Liver (tissue), 9 donors: Measurements from ENCODE around the gene KCNQ5. TPM values are rescaled to one million over a fixed set of nuclear protein-coding genes. Genes with fewer than 3 reads are reported as not detected.

Experiments
- DNase-seq: peaks from one replicate; pipeline ENCODE4 v3.0.0-alpha.2; 2017; ENCODE audit warnings: low spot score
- H3K27ac ChIP-seq, 2 donors: one replicate each; pipeline ENCODE4 v1.7.0; 2013; ENCODE audit warnings: inconsistent platforms in 2 of 2, low read length in 2 of 2, control low read depth in 1 of 2, low read depth in 1 of 2, mild to moderate bottlenecking in 1 of 2
- H3K27me3 ChIP-seq, 4 donors: one replicate each; pipeline versions ENCODE4 v1.6.1 to v1.7.0; 2013; ENCODE audit warnings: low read length in 3 of 4, inconsistent platforms in 1 of 4, mild to moderate bottlenecking in 1 of 4, moderate library complexity in 1 of 4; ENCODE audit not compliant: control insufficient read depth in 4 of 4, insufficient read depth in 4 of 4
- H3K36me3 ChIP-seq, 4 donors: one replicate each; pipeline versions ENCODE4 v1.6.1 to v1.7.0; 2013; ENCODE audit warnings: low read length in 3 of 4, mild to moderate bottlenecking in 3 of 4, low read depth in 1 of 4, moderate library complexity in 1 of 4; ENCODE audit not compliant: control insufficient read depth in 4 of 4, insufficient read depth in 3 of 4
- H3K4me1 ChIP-seq, 4 donors: one replicate each; pipeline versions ENCODE4 v1.6.1 to v1.7.0; 2013; ENCODE audit warnings: low read length in 3 of 4, mild to moderate bottlenecking in 3 of 4, moderate library complexity in 1 of 4; ENCODE audit not compliant: control insufficient read depth in 4 of 4, insufficient read depth in 4 of 4
- H3K4me3 ChIP-seq, 3 donors: one replicate each; pipeline versions ENCODE4 v1.6.1 to v1.7.0; 2013; ENCODE audit warnings: low read length in 3 of 3, control low read depth in 1 of 3, low read depth in 1 of 3, mild to moderate bottlenecking in 1 of 3
- H3K9ac ChIP-seq, 2 donors: one replicate each; pipeline ENCODE4 v1.7.0; 2013; ENCODE audit warnings: low read length in 2 of 2, mild to moderate bottlenecking in 2 of 2, moderate library complexity in 2 of 2, control low read depth in 1 of 2, low read depth in 1 of 2
- H3K9me3 ChIP-seq, 4 donors: one replicate each; pipeline versions ENCODE4 v1.6.1 to v1.7.0; 2013; ENCODE audit warnings: low read length in 3 of 4; ENCODE audit not compliant: control insufficient read depth in 4 of 4
- ATF3 ChIP-seq: IDR thresholded peaks from 2 replicates; pipeline ENCODE4 v1.6.1; 2016; ENCODE audit warnings: antibody characterized with exemption
- EGR1 ChIP-seq, 2 donors: IDR thresholded peaks; 2 replicates each; pipeline ENCODE4 v1.6.1; 2016 to 2018; ENCODE audit warnings: antibody characterized with exemption in 2 of 2, low read depth in 2 of 2
- FOXA1 ChIP-seq: IDR thresholded peaks from 2 replicates; pipeline ENCODE4 v1.6.1; 2016; ENCODE audit warnings: antibody characterized with exemption
- FOXA2 ChIP-seq: IDR thresholded peaks from 2 replicates; pipeline ENCODE4 v1.6.1; 2016; ENCODE audit warnings: antibody characterized with exemption
- GABPA ChIP-seq, 2 donors: IDR thresholded peaks in 1 of 2; conservative IDR thresholded peaks in 1 of 2; 2 replicates each; pipeline ENCODE4 v1.6.1; 2016; ENCODE audit warnings: antibody characterized with exemption in 2 of 2, mild to moderate bottlenecking in 1 of 2, moderate library complexity in 1 of 2
- HNF4A ChIP-seq, 2 donors: conservative IDR thresholded peaks; 2 replicates each; pipeline ENCODE4 v1.6.1; 2016; ENCODE audit warnings: antibody characterized with exemption in 2 of 2, mild to moderate bottlenecking in 2 of 2
- HNF4G ChIP-seq: IDR thresholded peaks from 2 replicates; pipeline ENCODE4 v1.6.1; 2016; ENCODE audit warnings: antibody characterized with exemption
- JUND ChIP-seq, 2 donors: IDR thresholded peaks; 2 replicates each; pipeline ENCODE4 v1.6.1; 2016; ENCODE audit warnings: antibody characterized with exemption in 2 of 2
- MAX ChIP-seq: IDR thresholded peaks from 2 replicates; pipeline ENCODE4 v1.6.1; 2016; ENCODE audit warnings: antibody characterized with exemption
- NR2F2 ChIP-seq: IDR thresholded peaks from 2 replicates; pipeline ENCODE4 v1.6.1; 2016; ENCODE audit warnings: antibody characterized with exemption
- RAD21 ChIP-seq, 2 donors: IDR thresholded peaks; 2 replicates each; pipeline ENCODE4 v1.6.1; 2016; ENCODE audit warnings: antibody characterized with exemption in 2 of 2, mild to moderate bottlenecking in 2 of 2
- RXRA ChIP-seq, 2 donors: IDR thresholded peaks; 2 replicates each; pipeline ENCODE4 v1.6.1; 2017 to 2018; ENCODE audit warnings: antibody characterized with exemption in 2 of 2, mild to moderate bottlenecking in 1 of 2
- SP1 ChIP-seq: IDR thresholded peaks from 2 replicates; pipeline ENCODE4 v1.6.1; 2018; ENCODE audit warnings: antibody characterized with exemption, mild to moderate bottlenecking
- TAF1 ChIP-seq: conservative IDR thresholded peaks from 2 replicates; pipeline ENCODE4 v1.6.1; 2016; ENCODE audit warnings: antibody characterized with exemption, mild to moderate bottlenecking
- YY1 ChIP-seq: IDR thresholded peaks from 2 replicates; pipeline ENCODE4 v1.6.1; 2016; ENCODE audit warnings: antibody characterized with exemption, mild to moderate bottlenecking
- ZBTB33 ChIP-seq: IDR thresholded peaks from 2 replicates; pipeline ENCODE4 v1.6.1; 2016; ENCODE audit warnings: antibody characterized with exemption
- whole genome bisulfite sequencing: extraction: QIAGEN DNeasy Blood & Tissue Kit; methylation state at CpG from one replicate; pipeline ENCODE4 v1.1.7; 2013; 5-methylcytosine and 5-hydroxymethylcytosine counted together
- polyA plus RNA-seq, 2 donors: library from polyadenylated mRNA; stranded (reverse) in 1 of 2; unstranded in 1 of 2; fragments of 200-250 nt in 1 of 2; fragments of >200 nt in 1 of 2; fragmentation: Nextera tagmentation in 1 of 2; extraction: Ambion mirVana in 1 of 2; gene quantifications; one replicate each; pipeline versions ENCODE4 v1.2.1 to v1.2.3, GENCODE V29; 2013 to 2015
- total RNA-seq, 2 donors: library from RNA; depleted of rRNA; stranded (reverse); fragments of >200 nt; gene quantifications; one replicate each; pipeline ENCODE4 v1.2.3, GENCODE V29; 2014
- TF ChIP-seq, protein P1 (sequence below): fragments of 150-350 bp; IDR thresholded peaks from 2 replicates; pipeline ENCODE4 v1.5.1; 2017; ENCODE audit warnings: improper control_type of control experiment, low read depth, low read length; ENCODE audit not compliant: missing input control
- TF ChIP-seq, protein P2 (sequence below): IDR thresholded peaks from 2 replicates; pipeline ENCODE4 v1.6.1; 2016; ENCODE audit warnings: antibody characterized with exemption, mild to moderate bottlenecking
- donor health status: healthy.
- donor health status: healthy.
- donor health status: healthy.
- donor health status: healthy.
- donor health status: healthy.

The KCNQ5 gene
- total and polyA plus RNA-seq, 4 donors, result 0.02 to 1.1 (median 0.15) TPM

- Histone ChIP-seq H3K4me3 (no peak overlapping the region), H3K4me1 (no peaks in the 10 kb centered on the region), H3K27me3 (peaks cover 0 to 3% (median 1%) of the 10 kb centered on the region in 4 donors), H3K9ac (no peak overlapping the region), H3K36me3 (no peaks in the 10 kb centered on the region), H3K27ac (no peak overlapping the region), H3K9me3 (no peaks in the 10 kb centered on the region)
- WGBS, result 57% methylated on average over 9 of the region's 9 CpGs
- TF ChIP-seq, protein P1, sequence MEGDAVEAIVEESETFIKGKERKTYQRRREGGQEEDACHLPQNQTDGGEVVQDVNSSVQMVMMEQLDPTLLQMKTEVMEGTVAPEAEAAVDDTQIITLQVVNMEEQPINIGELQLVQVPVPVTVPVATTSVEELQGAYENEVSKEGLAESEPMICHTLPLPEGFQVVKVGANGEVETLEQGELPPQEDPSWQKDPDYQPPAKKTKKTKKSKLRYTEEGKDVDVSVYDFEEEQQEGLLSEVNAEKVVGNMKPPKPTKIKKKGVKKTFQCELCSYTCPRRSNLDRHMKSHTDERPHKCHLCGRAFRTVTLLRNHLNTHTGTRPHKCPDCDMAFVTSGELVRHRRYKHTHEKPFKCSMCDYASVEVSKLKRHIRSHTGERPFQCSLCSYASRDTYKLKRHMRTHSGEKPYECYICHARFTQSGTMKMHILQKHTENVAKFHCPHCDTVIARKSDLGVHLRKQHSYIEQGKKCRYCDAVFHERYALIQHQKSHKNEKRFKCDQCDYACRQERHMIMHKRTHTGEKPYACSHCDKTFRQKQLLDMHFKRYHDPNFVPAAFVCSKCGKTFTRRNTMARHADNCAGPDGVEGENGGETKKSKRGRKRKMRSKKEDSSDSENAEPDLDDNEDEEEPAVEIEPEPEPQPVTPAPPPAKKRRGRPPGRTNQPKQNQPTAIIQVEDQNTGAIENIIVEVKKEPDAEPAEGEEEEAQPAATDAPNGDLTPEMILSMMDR, result no peak
- TF ChIP-seq JUND (IDR thresholded peaks at IDR 0.05), result no peak
- no peak for TF ChIP-seq YY1
- TF ChIP-seq RAD21 (IDR thresholded peaks at IDR 0.05), result no peak
- TF ChIP-seq ZBTB33, result no peak
- no peak for TF ChIP-seq SP1
- no peak for TF ChIP-seq HNF4A (conservative IDR thresholded peaks at IDR 0.05)
- no peak for TF ChIP-seq TAF1
- no peak for TF ChIP-seq NR2F2
- TF ChIP-seq GABPA (IDR thresholded peaks at IDR 0.05 in 1 of 2, conservative IDR thresholded peaks at IDR 0.05 in 1 of 2), result no peak
- no peak for TF ChIP-seq FOXA2
- TF ChIP-seq RXRA (IDR thresholded peaks at IDR 0.05), result no peak
- TF ChIP-seq ATF3, result no peak
- TF ChIP-seq, protein P2, sequence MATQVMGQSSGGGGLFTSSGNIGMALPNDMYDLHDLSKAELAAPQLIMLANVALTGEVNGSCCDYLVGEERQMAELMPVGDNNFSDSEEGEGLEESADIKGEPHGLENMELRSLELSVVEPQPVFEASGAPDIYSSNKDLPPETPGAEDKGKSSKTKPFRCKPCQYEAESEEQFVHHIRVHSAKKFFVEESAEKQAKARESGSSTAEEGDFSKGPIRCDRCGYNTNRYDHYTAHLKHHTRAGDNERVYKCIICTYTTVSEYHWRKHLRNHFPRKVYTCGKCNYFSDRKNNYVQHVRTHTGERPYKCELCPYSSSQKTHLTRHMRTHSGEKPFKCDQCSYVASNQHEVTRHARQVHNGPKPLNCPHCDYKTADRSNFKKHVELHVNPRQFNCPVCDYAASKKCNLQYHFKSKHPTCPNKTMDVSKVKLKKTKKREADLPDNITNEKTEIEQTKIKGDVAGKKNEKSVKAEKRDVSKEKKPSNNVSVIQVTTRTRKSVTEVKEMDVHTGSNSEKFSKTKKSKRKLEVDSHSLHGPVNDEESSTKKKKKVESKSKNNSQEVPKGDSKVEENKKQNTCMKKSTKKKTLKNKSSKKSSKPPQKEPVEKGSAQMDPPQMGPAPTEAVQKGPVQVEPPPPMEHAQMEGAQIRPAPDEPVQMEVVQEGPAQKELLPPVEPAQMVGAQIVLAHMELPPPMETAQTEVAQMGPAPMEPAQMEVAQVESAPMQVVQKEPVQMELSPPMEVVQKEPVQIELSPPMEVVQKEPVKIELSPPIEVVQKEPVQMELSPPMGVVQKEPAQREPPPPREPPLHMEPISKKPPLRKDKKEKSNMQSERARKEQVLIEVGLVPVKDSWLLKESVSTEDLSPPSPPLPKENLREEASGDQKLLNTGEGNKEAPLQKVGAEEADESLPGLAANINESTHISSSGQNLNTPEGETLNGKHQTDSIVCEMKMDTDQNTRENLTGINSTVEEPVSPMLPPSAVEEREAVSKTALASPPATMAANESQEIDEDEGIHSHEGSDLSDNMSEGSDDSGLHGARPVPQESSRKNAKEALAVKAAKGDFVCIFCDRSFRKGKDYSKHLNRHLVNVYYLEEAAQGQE, result no peak
- TF ChIP-seq FOXA1, result no peak
- no peak for TF ChIP-seq HNF4G
- no peak for TF ChIP-seq EGR1 (IDR thresholded peaks at IDR 0.05; ENCODE audit: low read depth in 2 of 2)
- TF ChIP-seq MAX, result no peak
- DNase-seq, result no peak
These were observed 409.2 kb downstream of the KCNQ5 start for GRCh38 chr6:73030791-73031782.
